GM19372 (cell line): ENCODE results near the gene CACNA2D1.

ENCODE experiments used
- ATAC-seq: cut with Tn5 transposase; IDR thresholded peaks from one replicate; pipeline ENCODE4 v1.9.1; 2021; ENCODE audit warnings: mild to moderate bottlenecking, low read depth, moderate library complexity; ENCODE audit not compliant: unreplicated experiment

Gene CACNA2D1

DNA sequence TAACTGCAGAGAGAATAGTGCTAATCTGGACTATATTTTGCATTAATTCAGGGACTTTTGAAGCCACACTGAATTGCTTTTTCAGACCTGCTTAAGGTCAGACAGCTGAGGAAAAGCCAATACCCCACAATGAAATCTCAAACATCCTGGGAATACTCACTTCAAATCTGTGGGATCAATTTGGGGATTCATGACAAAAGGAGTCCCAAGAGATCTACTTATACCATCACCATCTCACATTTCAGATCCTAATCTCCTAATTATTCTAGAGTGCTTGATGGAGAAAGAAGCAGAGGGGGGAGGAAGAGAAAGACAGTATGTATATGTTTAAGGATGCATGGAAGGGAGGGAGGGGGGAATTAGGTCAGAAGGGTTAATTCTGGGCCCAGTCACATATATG is 202.2 kb downstream of the CACNA2D1 start:
- no peak for ATAC-seq

DNA sequence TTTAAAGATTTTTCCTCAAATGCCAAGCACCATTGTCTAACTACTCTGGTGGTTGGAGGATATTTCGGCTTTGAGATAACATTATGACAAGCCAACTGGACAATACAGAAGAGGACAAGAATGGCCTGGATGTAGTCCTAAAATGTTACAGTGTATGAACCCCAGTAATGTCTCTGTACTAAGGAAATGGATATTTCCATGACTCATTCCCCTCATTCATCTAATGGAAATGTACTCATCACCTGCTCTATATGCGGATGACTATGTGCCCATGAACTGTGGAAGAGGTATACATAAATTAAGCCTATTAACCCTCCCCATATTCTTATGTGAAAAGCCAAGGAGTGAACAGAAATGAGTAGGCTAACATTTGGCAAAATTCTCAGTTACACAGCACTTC is 207.9 kb downstream of the CACNA2D1 start:
- no peak for ATAC-seq

DNA sequence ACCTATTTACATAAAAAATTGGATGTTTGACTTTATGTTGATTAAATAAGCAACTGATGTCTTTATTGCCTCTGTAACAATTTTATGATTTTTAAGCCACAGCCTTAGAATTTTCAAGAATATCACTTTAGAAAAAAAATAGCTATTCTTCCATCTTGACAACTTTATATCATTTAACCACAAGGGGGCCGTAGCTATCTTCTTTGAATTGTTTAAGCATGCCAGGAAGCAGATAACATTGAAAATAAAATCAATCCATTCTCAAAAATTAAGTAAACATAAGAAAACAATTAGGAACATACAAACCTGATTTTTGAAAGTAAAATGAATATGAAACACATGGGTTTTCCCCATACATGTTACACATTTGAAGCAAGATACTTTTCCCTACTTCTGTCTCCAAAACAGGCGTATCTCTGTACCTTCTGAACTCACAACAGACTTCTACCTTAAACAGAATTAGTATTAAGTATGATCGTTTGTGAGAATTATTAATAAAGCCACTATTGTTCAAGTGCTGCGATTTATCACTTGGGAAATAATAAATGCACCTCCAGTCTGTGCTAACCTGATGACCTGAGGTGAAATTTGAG is 209.0 kb downstream of the CACNA2D1 start:
- no peak for ATAC-seq

DNA sequence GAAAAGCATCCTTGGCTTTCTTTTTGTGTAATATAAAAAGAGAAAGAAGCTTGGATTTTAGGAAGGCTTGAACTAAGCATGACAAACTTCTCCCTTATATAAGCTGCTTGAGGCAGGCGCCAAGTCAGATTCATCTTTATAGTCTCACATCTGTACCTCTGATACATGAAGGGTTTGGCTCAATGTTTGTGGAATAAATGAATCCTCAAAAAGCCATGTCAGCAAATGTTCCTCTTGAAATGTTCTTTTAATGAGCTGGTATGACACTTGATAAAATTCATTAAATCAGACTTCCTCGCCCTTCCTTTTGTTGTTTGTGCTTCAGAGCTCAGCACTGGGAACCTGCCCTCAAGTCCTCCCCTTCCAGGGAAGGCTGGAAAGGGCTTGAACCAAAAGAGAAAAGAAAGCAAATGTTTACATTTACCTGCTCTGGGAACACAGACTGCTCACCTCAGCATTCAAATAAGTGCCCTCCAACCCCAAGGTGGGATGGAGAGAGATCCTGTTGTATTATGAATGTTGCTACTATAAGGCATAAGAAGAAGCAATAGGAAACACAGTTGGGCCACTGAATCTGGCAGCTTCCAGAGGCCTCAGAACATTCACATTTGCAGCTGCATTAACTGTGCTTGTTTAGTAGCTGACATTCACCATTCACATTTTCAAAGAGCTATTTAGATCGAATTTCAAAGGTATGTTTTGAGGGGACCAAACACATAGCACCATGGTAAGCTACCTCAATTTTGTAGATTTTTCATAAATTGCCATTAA is 212.6 kb downstream of the CACNA2D1 start:
- no peak for ATAC-seq

DNA sequence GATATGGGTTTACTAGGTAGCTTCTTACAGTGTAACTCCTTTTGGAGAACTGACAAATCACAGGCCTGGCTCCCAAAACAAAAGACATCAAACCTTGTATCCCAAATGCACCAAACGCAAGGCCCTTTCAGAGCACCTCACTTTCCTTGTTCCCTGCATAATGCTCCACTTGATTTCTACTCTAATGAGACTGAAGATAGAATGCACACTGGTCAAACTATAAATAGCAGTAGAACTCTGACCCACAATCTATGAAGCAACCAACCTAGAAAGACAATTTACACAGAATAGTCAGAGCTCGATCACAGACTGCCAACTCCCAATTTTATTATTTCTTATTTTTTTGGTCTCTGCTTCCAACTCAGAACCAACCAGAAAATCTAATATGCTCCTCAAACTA is 214.4 kb downstream of the CACNA2D1 start:
- ATAC-seq = no peak

DNA sequence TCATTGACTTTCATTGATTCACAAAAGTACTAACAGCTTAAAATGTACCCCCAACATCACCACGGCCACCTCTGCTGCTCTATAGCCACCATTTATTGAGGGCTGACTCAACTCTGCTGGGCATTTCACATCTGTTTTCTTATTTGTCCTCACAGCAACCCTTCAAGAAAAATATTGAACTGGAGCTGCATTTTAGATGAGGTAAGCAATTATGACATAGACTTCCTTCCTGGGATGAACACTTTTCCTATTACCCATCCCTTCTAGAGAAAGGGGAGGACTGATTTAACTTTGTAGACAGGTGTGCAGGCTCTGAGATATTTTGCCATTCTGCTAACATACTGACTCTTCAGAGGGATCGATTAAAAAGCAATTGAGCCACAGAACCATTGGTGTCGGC is 217.4 kb downstream of the CACNA2D1 start:
- no peak for ATAC-seq

DNA sequence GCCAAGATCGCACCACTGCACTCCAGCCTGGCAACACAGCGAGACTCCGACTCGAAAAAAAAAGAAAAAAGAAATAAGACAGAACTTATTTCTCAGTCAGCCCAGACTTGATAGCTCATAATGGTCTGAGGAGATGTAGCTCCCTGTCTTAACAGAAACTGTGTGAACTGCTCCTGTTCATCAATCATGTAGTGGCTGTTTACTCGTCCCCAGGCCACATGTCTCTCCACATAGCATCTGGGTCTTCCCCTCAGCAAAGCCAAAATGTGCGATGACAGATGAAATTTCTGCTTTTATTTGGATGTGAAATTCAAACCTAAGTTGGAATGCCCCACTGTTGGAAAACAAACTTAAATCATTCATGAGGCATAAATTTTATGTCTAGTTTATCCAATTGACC is 219.0 kb downstream of the CACNA2D1 start:
- ATAC-seq = no peak

DNA sequence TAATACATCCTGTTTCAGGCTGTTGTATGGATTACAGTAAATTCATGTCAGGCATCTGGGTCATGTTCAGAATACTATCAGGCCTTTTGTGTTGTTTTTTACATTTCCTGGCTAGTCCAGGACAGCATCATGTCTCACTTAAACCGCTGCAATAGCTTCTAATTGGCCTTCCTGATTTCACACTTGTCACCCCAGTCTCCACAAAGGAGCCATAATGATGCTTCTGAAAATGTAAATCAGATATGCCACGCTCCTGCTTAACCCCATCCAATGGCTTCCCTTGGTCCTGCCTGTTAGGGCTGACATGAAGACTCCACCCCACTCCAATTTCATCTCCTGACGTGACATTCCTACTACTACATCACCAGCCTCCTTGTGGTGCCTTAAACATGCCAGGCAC is 220.0 kb downstream of the CACNA2D1 start:
- no peak for ATAC-seq

DNA sequence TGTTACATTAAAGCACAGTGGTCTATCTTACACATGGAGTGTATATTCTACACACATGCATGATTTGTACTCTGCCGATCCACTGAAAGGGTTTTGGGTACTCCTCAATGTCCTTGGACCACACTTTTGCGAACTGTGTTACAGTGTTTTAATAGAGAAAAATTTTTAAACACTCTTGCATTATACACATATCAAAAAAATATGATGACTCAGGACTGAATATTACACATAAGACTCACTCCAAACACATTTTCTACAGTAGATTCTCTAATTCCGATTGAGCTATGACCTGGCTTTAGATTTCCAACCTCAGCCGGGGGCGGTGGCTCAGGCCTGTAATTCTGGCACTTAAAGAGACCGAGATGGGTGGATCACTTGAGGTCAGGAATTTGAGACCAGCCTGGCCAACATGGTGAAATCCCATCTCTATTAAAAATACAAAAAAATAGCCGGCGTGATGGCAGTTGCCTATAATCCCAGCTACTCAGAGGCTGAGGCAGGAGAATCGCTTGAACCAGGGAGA is 222.4 kb downstream of the CACNA2D1 start:
- ATAC-seq = no peak

DNA sequence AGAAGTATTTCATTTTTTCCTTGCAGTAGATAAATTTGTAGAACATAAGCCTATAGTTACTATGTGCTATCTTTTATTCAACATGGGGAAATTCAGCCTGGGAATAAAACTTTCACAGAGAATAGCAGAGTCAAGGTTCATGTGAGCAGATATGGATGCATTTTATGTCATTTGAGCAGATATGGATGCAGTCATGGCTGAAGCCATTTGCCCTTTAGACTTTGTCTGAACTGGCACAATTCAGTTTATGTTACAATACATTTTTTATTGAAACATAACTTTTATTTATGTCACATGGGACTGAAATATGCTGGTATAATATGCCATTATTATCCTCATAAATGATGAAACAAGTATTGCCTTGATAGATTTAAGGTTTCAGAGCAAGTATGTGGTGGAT is 231.1 kb downstream of the CACNA2D1 start:
- ATAC-seq = no peak

DNA sequence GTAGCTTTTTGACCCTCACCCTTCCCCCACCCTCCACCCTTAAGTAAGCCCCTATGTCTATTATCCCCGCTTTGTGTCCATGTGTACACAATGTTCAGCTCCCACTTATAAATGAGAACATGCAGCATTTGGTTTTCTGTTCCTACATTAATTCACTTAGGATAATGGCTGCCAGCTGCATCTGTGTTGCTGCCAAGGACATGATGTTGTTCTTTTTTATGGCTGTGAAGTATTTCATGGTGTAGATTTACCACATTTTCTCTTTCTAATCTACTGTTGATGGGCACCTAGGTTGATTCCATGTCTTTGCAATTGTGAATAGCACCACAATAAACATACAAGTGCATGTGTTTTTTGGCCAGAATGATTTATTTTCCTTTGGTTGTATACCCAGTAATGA is 232.2 kb downstream of the CACNA2D1 start:
- ATAC-seq = no peak

DNA sequence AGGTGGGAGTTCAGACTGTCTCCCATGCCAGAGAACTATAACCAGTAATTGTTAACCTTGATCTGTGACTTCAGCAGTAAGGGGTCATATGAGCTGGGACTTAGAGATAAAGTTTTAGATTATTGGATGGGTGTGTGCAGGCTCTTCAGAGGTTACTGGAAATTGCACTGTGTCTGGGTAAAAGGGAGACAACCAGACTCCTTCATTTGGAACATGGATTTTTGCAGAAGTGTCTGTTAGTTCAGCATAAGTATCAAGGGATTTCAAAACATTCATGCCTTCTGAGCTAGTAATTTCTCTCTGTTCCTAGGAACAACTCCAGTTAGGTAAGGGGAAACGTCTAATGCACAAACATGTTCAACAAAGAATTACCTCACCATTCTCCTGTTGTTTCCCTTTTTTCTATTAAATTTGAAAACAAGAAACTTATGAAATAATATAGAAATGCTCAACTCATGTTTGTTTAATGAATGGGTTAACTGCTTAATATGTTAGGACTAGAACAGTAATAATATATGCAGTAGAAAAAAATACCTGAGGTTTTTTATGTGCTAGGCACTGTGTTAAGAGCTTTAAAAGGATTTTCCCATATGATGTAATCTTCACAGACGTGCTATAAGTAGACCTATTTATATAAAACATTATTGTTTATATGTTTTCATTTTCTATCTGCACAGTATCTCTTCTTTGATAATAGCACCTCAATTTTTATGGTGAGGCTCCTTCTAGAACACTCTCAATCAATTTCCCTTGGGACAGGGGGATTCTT is 233.0 kb downstream of the CACNA2D1 start:
- ATAC-seq = no peak

DNA sequence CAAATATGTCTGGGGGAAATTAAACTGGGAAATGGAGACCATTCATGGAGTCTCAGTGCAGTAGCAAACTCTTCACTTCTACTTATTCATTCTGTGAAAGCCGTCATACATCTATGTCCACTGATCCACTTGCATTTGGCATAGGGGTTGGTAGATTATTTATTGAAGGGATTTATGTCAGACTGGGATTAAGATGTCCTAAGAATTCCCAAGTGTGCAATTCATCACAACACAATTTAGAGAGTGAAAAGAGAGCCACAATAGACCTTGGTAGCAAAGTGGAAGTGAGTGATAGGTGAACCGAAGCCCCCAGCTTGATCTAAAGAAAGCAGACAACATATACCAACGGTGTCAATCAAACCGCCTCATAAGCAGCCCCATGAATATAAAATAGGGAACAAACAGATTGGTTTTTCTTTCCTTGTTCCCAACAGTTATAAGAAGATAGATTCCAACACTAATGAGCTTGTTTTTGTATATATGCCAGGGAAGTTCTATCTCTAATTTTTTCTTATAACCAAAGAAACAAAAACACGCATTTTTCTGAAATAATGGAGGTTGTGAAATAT is 234.3 kb downstream of the CACNA2D1 start:
- ATAC-seq = no peak

DNA sequence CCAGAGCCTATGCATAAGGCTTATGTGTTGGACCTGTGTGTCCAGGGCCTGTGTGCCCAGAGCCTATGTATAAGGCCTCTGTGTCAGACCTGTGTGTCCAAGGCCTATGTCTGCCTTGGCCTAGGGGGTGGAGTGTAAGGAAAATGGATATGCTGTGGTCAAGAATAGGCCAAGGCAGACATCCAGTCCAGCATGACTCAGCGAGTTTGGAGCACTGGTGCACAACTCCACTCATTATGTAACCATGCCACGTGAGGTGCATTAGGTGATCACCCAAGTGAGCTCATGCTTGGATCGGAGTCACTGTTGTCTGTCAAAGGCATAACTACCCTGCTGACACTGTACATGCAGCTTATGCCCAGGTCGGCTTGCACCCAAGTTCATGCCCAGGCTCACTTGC is 238.9 kb downstream of the CACNA2D1 start:
- no peak for ATAC-seq

DNA sequence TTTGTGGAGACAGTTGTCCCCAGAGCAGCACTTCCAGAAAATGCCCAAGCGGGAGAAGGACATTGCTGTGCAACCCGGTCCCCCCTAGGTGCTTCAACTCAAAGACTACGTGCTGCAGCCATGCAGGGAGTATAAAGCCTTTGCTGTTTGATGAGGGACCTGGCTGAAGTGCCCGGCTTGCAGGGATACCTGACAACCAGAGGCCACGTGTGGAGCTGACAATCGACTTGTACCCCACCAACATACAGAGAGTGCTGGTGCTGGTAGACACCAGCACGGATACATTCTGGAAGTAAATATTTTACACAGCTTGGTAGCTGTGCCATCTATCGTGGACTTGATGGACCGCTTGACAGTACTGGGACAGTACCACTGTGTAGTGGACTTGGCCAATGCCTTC is 240.6 kb downstream of the CACNA2D1 start:
- ATAC-seq = no peak

DNA sequence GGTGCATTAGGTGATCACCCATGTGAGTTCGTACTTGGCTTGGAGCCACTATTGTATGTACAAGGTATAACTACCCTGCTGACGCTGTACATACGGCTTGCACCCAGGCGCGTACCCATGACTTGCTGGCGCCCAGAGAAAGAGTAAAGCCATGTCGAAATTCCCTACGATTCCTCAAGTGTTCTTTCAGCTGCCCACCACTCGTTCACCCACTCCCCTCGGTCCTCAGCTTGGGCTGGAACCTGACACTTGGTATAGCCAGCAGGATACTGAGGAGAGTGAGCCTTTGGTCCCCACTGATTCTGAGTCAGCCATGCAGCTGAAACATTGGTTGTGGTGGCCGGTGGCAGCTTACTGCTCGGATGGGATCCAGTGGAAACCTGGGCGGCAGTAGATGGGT is 241.5 kb downstream of the CACNA2D1 start:
- ATAC-seq = no peak

DNA sequence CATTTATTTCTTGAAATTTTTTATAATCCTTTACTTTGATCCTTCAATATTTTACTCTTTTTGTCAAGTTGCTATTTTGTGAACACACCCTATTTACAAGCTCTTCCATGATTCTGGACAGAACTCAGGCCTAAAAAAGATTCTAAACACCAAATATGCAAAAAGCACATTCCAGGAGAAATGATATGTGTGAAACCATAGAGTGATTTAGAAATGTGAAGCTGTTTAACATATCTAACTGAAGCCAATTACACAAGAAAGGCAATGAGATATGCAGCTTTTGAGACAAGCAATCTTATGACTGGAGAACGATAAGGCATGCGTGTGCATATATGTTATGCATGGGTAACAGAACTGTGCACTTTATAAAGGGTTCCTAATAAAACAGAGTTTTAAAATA is 243.0 kb downstream of the CACNA2D1 start:
- no peak for ATAC-seq

DNA sequence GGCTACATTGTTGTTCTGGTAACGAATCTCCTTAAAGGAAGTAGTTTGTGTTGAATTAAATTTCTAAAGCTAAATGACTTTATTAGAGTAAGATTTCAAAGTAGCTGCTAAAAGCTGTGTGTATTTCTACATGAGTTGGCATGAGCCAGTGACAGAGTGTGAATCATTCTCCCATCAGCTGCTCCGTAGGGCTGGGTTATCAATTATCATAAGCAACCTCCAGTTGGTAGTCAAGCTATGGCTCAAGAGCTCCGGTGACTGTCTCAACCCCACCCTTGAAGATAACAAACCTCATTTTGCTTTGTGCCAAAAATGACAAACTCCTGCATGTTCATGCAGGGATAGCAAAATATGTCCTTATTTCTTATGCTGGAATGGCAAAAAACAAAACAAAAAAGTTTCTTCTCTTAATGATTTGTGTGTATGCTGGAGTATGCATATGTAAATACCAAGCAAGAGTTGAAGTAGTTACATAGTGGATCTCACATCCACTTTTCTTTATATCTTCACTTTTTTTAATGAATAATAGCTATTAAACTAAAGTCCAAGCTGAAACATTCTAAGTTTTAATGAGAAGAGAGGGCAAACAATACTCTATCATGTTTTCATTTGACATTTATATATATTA is 249.4 kb downstream of the CACNA2D1 start:
- ATAC-seq = no peak

DNA sequence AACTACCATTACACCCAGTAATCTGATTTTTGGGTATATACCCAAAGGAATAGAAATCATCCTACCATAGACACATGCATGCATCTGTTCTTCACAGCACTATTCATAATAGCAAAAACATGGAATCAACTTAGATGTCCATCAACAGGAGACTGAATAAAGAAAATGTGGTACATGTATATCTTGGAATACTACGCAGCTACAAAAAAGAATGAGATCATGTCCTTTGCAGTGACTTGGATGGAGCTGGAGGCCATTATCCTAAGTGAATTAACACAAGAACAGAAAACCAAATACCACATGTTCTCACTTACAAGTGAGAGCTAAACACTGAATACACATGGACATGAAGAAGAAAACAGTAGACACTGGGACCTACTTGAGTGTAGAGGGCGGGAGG is 254.9 kb downstream of the CACNA2D1 start:
- ATAC-seq = no peak

DNA sequence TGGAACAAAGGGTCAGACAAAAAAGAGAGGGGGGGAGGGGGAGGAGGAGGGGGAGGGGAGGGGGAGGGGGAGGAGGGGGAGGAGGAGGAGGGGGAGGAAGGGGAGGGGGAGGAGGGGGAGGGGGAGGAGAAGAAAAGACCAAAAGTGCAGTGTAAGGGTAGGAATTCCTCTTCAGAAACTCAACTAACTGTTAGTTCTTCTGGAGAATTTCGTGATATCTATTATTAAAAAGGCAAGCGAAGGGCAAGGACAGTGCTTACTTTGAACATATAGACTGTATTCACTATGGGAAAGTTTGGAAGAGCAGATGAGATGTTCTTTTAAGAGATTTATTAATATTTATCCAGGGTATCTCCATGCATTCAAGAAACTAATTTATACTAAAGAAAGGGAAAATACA is 258.1 kb downstream of the CACNA2D1 start:
- no peak for ATAC-seq

DNA sequence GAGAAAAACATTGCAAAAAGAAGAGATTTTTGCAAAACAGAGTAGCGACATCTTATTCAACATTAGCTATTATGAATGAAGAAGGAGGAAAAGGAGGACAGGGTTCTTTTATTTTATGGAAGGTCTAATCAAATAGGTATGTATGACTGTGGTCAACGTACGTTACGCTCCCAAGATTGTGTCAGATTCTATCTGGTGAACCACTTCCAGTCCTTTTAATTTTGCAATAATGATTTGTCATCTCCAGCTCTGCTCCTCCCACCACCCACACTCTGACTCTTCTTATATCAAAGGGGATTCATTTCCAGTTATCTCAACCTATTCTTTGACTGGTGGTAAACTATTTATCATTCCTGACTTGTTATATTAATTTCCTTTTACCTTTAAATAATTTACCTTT is 259.9 kb downstream of the CACNA2D1 start:
- no peak for ATAC-seq
